Muscle of back (tissue), 11 donors: ENCODE results near the gene OTUB1. TPM values are rescaled to one million over a fixed set of nuclear protein-coding genes. Genes with fewer than 3 reads are reported as not detected.
"Not testable (repeated sequence)": the region's sequence is repeated elsewhere in the genome, so short reads cannot be mapped to it uniquely, and the experiment has no call there.

ENCODE experiments used
- DNase-seq, 3 donors: peaks; one replicate each; pipeline versions ENCODE4 v3.0.0 to v3.0.0-alpha.2; 2013
- polyA plus RNA-seq, 10 donors: library from polyadenylated mRNA; unstranded; fragments of 120-200 nt; gene quantifications; one replicate each; pipeline ENCODE4 v1.2.1, GENCODE V29; 2013; ENCODE audit not compliant: insufficient read length in 10 of 10

Gene OTUB1
- polyA plus RNA-seq, 10 donors: 44.0 to 60.0 (median 50.3) TPM

DNA sequence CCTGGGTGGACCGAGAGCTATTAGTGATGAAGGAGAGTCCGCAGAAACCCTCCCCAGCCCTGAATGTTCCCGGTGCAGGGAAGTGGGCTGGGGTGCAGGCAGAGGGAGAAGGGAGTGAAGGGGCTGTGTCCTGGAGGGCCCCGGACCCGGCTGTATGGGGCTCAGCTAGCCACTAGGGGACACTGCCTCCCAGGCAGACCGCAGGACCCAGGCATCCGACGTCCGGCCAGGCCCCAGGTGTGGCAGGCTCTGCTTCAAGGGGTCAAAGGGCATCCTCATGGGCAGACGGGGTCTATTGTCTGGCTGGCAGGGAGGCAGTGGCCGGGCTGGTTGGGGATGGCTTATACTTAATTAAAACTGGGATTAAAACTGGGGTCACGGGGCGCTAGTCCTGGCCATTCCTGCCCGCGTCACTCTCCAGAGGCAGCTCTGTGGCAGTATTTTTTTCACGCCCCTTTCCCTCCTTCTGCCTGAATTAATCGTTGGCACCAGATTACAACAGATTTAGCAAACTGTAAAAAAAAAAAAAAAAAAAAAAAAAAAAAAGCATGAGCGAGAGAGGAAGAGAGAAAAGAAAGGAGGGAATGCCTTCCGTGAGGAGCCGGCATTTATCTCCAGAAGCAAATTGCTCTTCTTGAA lies 54.6 kb downstream of the OTUB1 start:
- DNase-seq: no peak

GRCh38 chr11:64041846-64042245 lies 55.6 kb downstream of the OTUB1 start:
- no peak for DNase-seq

DNA sequence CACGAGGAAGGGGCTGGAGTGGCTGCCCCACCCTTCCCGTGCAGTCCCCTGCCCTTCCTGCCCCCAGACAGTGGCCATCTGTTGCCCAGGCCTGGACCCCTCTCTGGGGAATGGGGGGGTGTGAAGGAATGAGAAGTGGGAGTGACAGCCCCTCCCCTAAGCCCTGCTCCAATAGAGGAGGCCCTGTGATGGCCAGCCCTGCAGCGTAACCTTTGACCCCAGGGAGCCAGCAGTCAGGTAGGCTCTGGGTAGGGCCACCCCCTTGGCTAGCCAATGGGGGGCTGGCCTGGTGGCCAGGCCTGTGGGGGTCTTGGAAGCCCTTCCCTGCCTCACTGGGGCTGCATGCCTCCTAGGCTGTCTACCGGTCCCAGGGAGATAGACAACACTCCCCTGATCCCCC lies 56.1 kb downstream of the OTUB1 start:
- no peak for DNase-seq

- DNase-seq: no peak
These were observed 57.3 kb downstream of the OTUB1 start for GRCh38 chr11:64043545-64043944.

DNA sequence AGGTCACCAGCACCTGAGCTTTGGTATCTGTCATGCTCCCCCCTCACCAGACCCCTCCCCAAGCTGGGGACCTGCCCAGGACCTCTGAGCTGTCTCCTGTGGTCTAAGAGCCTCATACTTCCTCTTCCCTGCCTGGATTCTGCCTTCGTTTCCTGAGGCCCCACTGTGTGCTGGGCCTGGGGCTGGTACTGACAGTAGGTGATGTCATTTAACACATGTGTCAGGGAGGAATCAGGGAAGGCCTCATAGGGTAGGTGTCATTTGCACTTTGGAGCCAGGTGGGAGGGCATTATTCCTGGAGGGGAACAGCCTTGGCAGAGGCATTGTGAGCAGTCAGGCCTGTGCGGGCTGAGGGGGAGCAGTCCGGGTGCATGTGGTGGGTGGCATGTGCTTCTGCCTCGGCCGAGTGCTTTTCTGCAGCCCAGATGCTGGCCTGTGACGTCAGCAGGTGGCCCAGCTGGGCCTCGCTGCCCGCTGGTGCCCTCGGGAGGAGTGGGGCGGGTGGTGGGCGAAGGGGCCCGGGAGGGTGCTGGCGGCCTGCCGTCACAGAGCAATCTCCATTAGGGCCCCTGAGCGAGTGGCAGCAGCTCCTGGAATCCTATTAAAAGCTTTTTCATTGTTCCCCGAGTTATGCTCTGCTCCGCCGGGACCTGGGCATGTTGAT lies 58.6 kb downstream of the OTUB1 start:
- DNase-seq: no peak

GRCh38 chr11:64045700-64046099 lies 59.5 kb downstream of the OTUB1 start:
- no peak for DNase-seq

- not testable (repeated sequence) for DNase-seq
These were observed 61.1 kb downstream of the OTUB1 start for GRCh38 chr11:64047373-64047772.

Other genes with a start within 250 kb of the OTUB1 start
- gene ZFTA, start 217.7 kb upstream of the OTUB1 start, polyA plus RNA-seq: 10 to 100 TPM; 20.0 to 31.0 (median 26.5) TPM
- 10 to 100 TPM; 19.7 to 31.7 (median 21.2) TPM for gene SPINDOC, start 173.0 kb upstream of the OTUB1 start, polyA plus RNA-seq
- 10 to 100 TPM; 15.8 to 21.8 (median 16.9) TPM for gene MARK2, start 147.3 kb upstream of the OTUB1 start, polyA plus RNA-seq
- gene RCOR2, start 69.3 kb upstream of the OTUB1 start, polyA plus RNA-seq: 10 to 100 TPM in 8 of 10 donors, 1 to 10 TPM in 2; 9.4 to 16.0 (median 11.8) TPM
- 10 to 100 TPM; 13.3 to 23.6 (median 15.4) TPM for gene NAA40, start 47.4 kb upstream of the OTUB1 start, polyA plus RNA-seq
- gene COX8A, start 11.8 kb upstream of the OTUB1 start, polyA plus RNA-seq: 100 to 1,000 TPM; 193 to 294 (median 224) TPM
- gene FLRT1, start 49.5 kb downstream of the OTUB1 start, polyA plus RNA-seq: 1 to 10 TPM; 1.7 to 6.9 (median 2.3) TPM
- gene MACROD1, start 179.7 kb downstream of the OTUB1 start, polyA plus RNA-seq: 10 to 100 TPM; 47.7 to 71.6 (median 53.2) TPM
- gene STIP1, start 199.7 kb downstream of the OTUB1 start, polyA plus RNA-seq: 100 to 1,000 TPM; 109 to 167 (median 134) TPM
- gene FERMT3, start 220.3 kb downstream of the OTUB1 start, polyA plus RNA-seq: 10 to 100 TPM in 3 of 10 donors, 1 to 10 TPM in 7; 5.7 to 15.0 (median 8.2) TPM
- 10 to 100 TPM; 34.5 to 80.5 (median 64.2) TPM for gene TRPT1, start 239.7 kb downstream of the OTUB1 start, polyA plus RNA-seq
- 10 to 100 TPM; 12.0 to 21.5 (median 17.7) TPM for gene NUDT22, start 239.8 kb downstream of the OTUB1 start, polyA plus RNA-seq
- gene DNAJC4, start 244.1 kb downstream of the OTUB1 start, polyA plus RNA-seq: 10 to 100 TPM; 46.2 to 64.2 (median 52.8) TPM
- 100 to 1,000 TPM in 5 of 10 donors, 10 to 100 TPM in 5; 90.4 to 116 (median 97.3) TPM for gene VEGFB, start 248.1 kb downstream of the OTUB1 start, polyA plus RNA-seq